Heart left ventricle (tissue), 13 donors: Measurements from ENCODE around the gene SPARC.

ENCODE experiments used
- POLR2A ChIP-seq, 2 donors: fragments of 450-650 bp; IDR thresholded peaks; one replicate each; pipeline ENCODE4 v1.6.1; 2017; ENCODE audit warnings: antibody characterized with exemption in 2 of 2, mild to moderate bottlenecking in 2 of 2, moderate library complexity in 2 of 2
- TF ChIP-seq, protein P1 (sequence below), 12 donors: fragments of 200-600 bp; sonication (generic) in 4 of 12; IDR thresholded peaks; one replicate each; pipeline versions ENCODE4 v1.5.0 to v1.8.0; 2018 to 2022; ENCODE audit warnings: antibody characterized with exemption in 12 of 12, mild to moderate bottlenecking in 5 of 12
- donor health status: ischemic (EF 13 %, LVEDD 7.1; RV severe dilation, severe dysfunction).
- donor health status: DM: no; HTN: yes; CAD: no.
- donor health status: DM: no; HTN: no; CAD: no.
- donor health status: ischemic (EF 25% LVEDD 6.9; RV normal size, moderate dysfunction).
- donor health status: ischemic (EF 25% LVEDD 5.7; RV mildly dilated, moderate dysfunction).
- donor health status: ischemic (EF 35%, LVEDD 5.7; RV mildly dilated, moderate dysfunction).
- donor health status: nonischemic (EF 11% LVEDD 7.7; RV severe dilation, severe dysfunction).
- donor health status: DM: yes; HTN: yes; CAD: no.
- donor health status: PGD.
- donor health status: ischemic (EF 29% LVEDD 5.4; RV normal size, mild dysfunction).
- donor health status: nonischemic (EF 23%, LVEDD 6.1; RV moderate dilation, normal function).

DNA sequence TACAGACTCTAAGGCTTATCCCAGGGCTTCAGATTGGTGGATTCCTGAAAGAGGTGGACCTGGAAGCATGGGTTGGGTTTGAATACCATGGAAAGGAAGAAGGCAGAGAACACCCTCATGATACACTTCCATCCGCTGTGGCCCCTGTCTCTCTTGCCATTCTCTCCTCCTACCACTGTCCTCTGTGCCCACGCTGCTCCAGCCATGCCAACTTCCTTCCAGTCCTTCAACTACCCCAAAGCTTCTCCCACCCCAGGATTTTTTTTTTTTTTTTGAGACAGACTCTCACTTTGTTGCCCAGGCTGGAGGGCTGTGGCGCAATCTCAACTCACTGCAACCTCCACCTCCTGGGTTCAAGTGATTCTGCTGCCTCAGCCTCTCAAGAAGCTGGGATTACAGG is 1.7 kb upstream of the SPARC start:
- TF ChIP-seq, protein P1, sequence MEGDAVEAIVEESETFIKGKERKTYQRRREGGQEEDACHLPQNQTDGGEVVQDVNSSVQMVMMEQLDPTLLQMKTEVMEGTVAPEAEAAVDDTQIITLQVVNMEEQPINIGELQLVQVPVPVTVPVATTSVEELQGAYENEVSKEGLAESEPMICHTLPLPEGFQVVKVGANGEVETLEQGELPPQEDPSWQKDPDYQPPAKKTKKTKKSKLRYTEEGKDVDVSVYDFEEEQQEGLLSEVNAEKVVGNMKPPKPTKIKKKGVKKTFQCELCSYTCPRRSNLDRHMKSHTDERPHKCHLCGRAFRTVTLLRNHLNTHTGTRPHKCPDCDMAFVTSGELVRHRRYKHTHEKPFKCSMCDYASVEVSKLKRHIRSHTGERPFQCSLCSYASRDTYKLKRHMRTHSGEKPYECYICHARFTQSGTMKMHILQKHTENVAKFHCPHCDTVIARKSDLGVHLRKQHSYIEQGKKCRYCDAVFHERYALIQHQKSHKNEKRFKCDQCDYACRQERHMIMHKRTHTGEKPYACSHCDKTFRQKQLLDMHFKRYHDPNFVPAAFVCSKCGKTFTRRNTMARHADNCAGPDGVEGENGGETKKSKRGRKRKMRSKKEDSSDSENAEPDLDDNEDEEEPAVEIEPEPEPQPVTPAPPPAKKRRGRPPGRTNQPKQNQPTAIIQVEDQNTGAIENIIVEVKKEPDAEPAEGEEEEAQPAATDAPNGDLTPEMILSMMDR (IDR thresholded peaks at IDR 0.05) = no peak
- no peak for TF ChIP-seq POLR2A (IDR thresholded peaks at IDR 0.05)
